Measurements from ENCODE around the gene XRRA1. TPM values are rescaled to one million over a fixed set of nuclear protein-coding genes. Genes with fewer than 3 reads are reported as not detected.

Gene XRRA1
- total RNA-seq, 1 donor = 7.8 TPM

DNA sequence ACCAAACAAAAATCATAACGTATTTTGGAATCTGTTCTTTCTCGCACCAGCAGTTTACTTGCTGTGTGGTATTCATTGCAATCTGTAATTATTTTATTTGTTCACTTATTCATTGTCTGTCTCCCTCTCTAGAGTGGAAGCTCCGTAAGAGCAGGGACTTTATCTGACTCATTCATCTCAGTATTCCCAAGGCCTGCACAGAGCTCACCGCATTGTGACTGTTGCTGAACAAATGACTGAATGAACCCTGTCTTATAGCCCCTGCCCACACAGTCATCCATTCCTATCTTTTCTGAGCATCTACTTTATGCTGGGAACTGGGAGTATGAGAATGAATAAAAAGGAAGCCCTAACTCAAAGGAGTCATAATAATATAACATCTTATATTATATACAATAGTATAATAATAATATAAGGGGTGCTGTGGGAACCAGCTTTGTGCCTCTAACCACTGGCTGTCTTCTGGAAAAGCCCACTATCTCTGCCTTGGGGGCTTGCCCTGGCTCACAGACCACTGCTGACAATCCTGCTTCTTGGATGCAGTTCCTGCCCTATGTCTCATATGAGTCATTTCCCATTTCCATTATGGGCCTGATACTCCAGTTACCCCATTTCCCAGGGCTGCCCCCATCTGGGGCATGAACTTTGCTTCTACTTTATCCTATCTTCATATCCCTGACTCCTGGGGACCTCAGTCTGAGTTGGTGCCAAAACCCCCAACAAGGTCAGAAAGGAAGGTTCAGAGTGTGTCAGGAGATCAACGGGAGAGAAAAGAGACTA, 11.0 kb downstream of the XRRA1 start:
- H3K4me3 ChIP-seq (ENCODE audit: low read depth, low read length) = no peak overlapping the region
- no peak for TF ChIP-seq CTCF (IDR thresholded peaks at IDR 0.05; ENCODE audit: insufficient read depth, low read depth, low read length)
- DNase-seq (ENCODE audit: low read depth) = no peak

DNA sequence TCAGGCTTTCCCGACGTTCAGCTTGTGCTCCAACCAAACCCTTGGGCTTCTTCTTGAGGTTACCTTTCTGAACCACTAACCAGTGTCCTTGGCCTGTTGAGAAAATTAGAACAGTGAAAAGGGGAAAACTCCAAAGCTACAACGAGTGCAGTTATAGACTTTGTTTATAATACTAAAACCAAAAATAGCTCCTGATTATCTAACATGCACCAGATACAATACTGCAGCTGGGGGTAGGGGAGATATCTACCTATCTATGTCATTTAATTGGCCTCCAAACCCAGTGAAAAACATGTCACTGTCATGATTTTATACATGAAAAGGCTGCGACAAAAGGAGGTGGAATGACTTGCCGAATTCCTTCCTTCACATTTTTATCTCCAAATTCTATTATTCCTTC, 11.9 kb downstream of the XRRA1 start:
- DNase-seq (ENCODE audit: low read depth) = no peak
- no peak for TF ChIP-seq CTCF (IDR thresholded peaks at IDR 0.05; ENCODE audit: insufficient read depth, low read depth, low read length)
- no peak overlapping the region for H3K4me3 ChIP-seq (ENCODE audit: low read depth, low read length)

DNA sequence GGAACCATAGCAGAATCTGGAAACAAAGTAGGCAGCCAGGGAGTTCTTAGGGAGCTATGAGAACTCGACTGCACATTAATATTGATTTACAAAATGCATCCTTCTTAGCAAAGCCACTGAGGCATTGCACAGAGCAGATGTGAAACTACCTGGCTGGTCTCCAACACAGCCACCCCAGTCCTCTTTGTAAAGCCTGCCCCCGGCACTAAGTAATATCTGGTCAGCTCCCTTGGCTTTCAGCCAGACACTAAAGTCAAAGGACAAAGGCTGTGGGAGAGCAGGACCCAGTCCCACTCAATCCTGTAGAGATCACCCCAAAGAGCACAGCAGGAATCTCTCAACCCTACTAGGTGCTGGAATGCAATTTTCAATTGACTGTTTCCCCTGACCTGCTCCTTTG, 12.8 kb downstream of the XRRA1 start:
- no peak for TF ChIP-seq CTCF (IDR thresholded peaks at IDR 0.05; ENCODE audit: insufficient read depth, low read depth, low read length)
- DNase-seq (ENCODE audit: low read depth) = no peak
- no peak overlapping the region for H3K4me3 ChIP-seq (ENCODE audit: low read depth, low read length)

- no peak for DNase-seq (ENCODE audit: low read depth)
- no peak overlapping the region for H3K4me3 ChIP-seq (ENCODE audit: low read depth, low read length)
- TF ChIP-seq CTCF (IDR thresholded peaks at IDR 0.05; ENCODE audit: insufficient read depth, low read depth, low read length) = no peak
Measured at GRCh38 chr11:74935285-74935684, 13.6 kb downstream of the XRRA1 start.

DNA sequence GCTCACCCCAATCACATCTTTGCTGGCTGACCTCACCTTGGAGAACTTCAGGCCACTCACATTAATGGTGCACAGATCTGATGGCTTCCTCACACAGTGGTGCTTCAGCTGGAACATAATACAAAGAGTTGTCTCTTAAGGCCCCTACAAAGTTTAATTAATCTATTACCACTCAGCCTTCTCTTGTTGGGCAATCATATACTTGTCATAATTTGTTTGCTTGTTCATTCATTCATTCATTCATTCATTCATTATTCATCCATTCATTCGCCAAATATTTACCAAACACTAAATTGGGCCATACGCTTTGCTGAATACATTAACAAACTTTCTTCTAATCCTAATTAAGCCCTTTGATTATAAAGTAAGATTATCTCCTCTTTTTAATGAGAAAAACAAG, 15.1 kb downstream of the XRRA1 start:
- no peak for TF ChIP-seq CTCF (IDR thresholded peaks at IDR 0.05; ENCODE audit: insufficient read depth, low read depth, low read length)
- DNase-seq (ENCODE audit: low read depth) = no peak
- H3K4me3 ChIP-seq (ENCODE audit: low read depth, low read length) = no peak overlapping the region

GRCh38 chr11:74932797-74933196, 16.1 kb downstream of the XRRA1 start:
- TF ChIP-seq CTCF (IDR thresholded peaks at IDR 0.05; ENCODE audit: insufficient read depth, low read depth, low read length) = no peak
- peak; percentile 66 for DNase-seq (ENCODE audit: low read depth)
- H3K4me3 ChIP-seq (ENCODE audit: low read depth, low read length) = no peak overlapping the region

DNA sequence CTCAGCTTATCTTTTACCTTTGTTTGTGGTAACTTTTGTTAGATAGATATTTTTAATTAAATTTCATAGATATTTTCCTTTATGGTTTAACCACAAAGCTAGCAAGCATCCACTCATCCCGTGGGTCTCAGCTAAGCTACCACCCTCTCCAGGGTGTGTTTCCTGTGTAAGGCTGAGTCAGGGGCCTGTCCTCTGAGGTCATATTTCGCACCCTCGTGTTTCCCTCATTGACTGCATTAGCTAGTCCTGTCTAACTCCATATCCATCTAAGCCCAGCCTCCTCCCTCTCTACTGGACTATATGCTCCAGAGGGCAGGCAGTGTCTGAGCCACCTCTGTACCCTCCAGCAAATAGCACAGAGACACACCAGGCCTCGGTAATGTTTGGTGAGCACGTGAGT, 16.7 kb downstream of the XRRA1 start:
- H3K4me3 ChIP-seq (ENCODE audit: low read depth, low read length) = no peak overlapping the region
- no peak for TF ChIP-seq CTCF (IDR thresholded peaks at IDR 0.05; ENCODE audit: insufficient read depth, low read depth, low read length)
- DNase-seq (ENCODE audit: low read depth) = peak; percentile 61

All from fibroblast of villous mesenchyme (primary cell).